Muscle of leg (tissue), 11 donors: ENCODE measurements around the gene RSAD2. TPM values are rescaled to one million over a fixed set of nuclear protein-coding genes. Genes with fewer than 3 reads are reported as not detected.
A peak's percentile ranks its signal among the peaks of the same experiment; 100 is the strongest.

Experiments
- DNase-seq: peaks from one replicate; pipeline ENCODE4 v3.0.0; 2013
- H3K27ac ChIP-seq: one replicate; pipeline ENCODE4 v1.5.1; 2013; ENCODE audit warnings: mild to moderate bottlenecking, low read length, control low read depth
- H3K27me3 ChIP-seq: one replicate; pipeline ENCODE4 v1.6.1; 2013; ENCODE audit warnings: low read length; ENCODE audit not compliant: control insufficient read depth, insufficient read depth
- H3K36me3 ChIP-seq: one replicate; pipeline ENCODE4 v1.6.1; 2013; ENCODE audit warnings: low read length; ENCODE audit not compliant: control insufficient read depth, insufficient read depth
- H3K4me1 ChIP-seq: one replicate; pipeline ENCODE4 v1.6.1; 2013; ENCODE audit warnings: low read length; ENCODE audit not compliant: control insufficient read depth, insufficient read depth
- H3K4me3 ChIP-seq: one replicate; pipeline ENCODE4 v1.5.1; 2013; ENCODE audit warnings: low read length, control low read depth
- H3K9me3 ChIP-seq: replicated peaks from 2 replicates; pipeline ENCODE4 v1.6.1; 2013; ENCODE audit warnings: low read depth, low read length; ENCODE audit not compliant: control insufficient read depth
- WGBS: methylation state at CpG from one replicate; pipeline ENCODE4 v1.1.5; 2013; ENCODE audit warnings: missing lambda C conversion rate; ENCODE audit not compliant: insufficient coverage; 5-methylcytosine and 5-hydroxymethylcytosine counted together
- polyA plus RNA-seq, 8 donors: library from polyadenylated mRNA; unstranded; fragments of 120-200 nt; gene quantifications; one replicate each; pipeline versions ENCODE4 v1.2.1 to v1.2.3, GENCODE V29; 2013; ENCODE audit warnings: inconsistent platforms in 1 of 8, low replicate concordance in 1 of 8; ENCODE audit not compliant: insufficient read length in 8 of 8, insufficient read depth in 1 of 8
- total RNA-seq: library from RNA; stranded (reverse); fragments of 120-200 nt; gene quantifications from one replicate; pipeline ENCODE4 v1.2.4, GENCODE V29; 2013

Gene RSAD2
- total and polyA plus RNA-seq, 9 donors: 2.6 to 5.1 (median 3.1) TPM

DNA sequence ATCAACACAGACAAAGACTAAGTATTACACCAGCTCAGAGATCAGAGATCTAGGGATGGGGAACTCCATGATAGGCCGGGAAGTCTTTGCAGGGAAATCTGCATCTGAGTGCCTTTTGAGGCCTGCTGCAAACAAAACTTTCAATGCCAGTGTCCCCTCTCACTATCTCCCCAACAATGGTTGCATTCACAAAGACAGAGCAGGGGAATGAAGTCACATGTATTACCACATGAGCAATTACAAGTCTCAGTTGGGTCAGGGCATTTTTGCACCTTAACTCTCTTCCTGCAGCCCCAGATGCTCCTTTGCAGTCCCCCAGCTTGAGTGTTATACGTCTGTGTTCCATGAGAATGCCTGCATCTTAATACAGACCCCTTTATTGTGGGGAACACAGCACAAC is 37.8 kb downstream of the RSAD2 start:
- WGBS: 100% methylated on average over 1 of the region's 2 CpGs
- peaks cover 7% of the 10 kb centered on the region for H3K27me3 ChIP-seq
- H3K4me3 ChIP-seq: no peak overlapping the region
- DNase-seq: no peak
- no peaks in the 10 kb centered on the region for H3K36me3 ChIP-seq
- H3K9me3 ChIP-seq: no peaks in the 10 kb centered on the region
- H3K4me1 ChIP-seq: peaks cover 24% of the 10 kb centered on the region
- no peak overlapping the region for H3K27ac ChIP-seq

DNA sequence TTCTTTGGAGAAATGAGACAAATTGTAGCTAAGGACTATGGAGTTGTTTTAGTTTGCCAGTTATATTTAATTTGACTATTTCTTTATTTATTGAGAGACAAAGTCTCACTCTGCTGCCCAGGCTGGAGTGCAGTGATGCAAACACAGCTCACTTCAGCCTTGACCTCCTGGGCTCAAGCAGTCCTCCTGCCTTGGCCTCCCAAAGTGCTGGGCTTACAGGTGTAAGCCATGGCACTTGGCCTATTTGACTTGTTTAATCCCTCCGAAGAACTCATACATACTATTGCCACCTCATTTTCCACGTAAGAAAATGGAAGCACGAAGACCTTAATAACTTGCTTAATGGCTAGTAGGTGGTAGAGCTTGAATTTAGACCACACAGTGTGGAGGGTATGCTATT is 38.6 kb downstream of the RSAD2 start:
- DNase-seq: no peak
- no CpG with 5 or more reads among the region's 3 CpGs for WGBS
- Histone ChIP-seq H3K27ac (no peak overlapping the region), H3K4me3 (no peak overlapping the region), H3K27me3 (peaks cover 7% of the 10 kb centered on the region), H3K9me3 (no peaks in the 10 kb centered on the region), H3K36me3 (no peaks in the 10 kb centered on the region), H3K4me1 (peaks cover 26% of the 10 kb centered on the region)

DNA sequence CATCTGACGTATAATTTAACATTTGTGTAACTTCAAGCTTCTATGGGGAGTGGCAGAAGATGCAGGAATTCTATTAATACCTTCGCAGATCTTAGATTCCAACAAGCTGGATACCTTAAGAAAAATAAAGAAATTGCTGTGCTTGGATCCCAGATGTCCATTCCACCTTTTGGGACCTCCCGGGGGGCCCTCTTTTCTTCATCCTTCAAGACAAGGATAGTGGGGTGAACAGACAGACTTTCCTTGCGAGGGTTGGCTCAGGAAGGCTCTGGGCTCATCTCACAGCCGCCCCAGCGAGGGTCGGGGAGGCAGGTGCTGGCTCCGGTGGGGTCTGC is 39.1 kb downstream of the RSAD2 start:
- WGBS: 27% methylated on average over 6 of the region's 8 CpGs
- Histone ChIP-seq H3K27ac (no peak overlapping the region), H3K4me3 (peak overlapping the region; percentile 31)

DNA sequence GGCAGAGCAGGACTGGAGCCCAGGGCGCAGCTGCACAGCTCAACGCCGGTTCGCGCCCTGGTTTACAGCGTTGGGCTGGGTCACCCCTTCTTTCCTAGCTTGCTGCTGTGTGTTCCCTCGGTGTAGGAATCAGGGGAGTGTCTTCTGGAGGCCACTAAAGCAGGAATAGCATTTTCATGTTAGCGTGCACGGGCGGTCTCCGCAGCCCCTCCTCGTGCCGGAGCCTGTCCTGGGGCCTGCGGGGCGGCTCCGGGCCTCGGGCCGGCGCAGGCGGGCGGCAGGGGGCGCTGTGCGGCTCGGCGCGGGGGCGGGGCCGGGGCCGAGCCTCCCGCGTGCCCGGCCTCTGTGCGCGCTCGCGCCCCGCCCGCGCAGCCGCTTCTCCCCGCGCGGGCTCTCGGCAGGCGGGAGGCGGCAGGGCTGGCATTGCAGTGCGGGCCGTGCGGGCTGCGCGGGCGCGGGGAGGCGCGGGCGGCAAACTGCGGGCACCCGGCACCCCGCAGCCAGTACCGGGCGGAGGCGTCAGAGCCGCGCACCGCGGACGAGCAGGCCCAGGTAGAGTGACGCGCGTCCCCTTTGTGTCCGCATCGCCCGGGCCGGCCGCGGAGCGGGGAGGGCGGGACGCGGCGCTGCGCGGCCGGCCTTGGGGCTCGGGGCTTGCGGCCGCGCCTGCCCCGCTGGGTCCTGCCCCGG is 39.6 kb downstream of the RSAD2 start, which contains the start of gene RNF144A:
Gene RNF144A (plus strand): TSS at position 342 of the 690 bp plus-strand sequence. CDS start 79,515 bp downstream, outside the sequence.
- Histone ChIP-seq H3K9me3 (no peaks in the 10 kb centered on the region), H3K4me1 (peaks cover 32% of the 10 kb centered on the region), H3K36me3 (no peaks in the 10 kb centered on the region), H3K27ac (peak within 1 kb of the TSS; percentile 35), H3K27me3 (peaks cover 7% of the 10 kb centered on the region), H3K4me3 (peak within 1 kb of the TSS; percentile 70)
- WGBS: 1% methylated on average over 89 of the region's 90 CpGs
- peak; percentile 82 for DNase-seq

More for the DNA sequence above, 39.1 kb downstream of the RSAD2 start:
- Histone ChIP-seq H3K36me3 (no peaks in the 10 kb centered on the region), H3K9me3 (no peaks in the 10 kb centered on the region), H3K27me3 (peaks cover 7% of the 10 kb centered on the region), H3K4me1 (peaks cover 30% of the 10 kb centered on the region)
- no peak for DNase-seq

DNA sequence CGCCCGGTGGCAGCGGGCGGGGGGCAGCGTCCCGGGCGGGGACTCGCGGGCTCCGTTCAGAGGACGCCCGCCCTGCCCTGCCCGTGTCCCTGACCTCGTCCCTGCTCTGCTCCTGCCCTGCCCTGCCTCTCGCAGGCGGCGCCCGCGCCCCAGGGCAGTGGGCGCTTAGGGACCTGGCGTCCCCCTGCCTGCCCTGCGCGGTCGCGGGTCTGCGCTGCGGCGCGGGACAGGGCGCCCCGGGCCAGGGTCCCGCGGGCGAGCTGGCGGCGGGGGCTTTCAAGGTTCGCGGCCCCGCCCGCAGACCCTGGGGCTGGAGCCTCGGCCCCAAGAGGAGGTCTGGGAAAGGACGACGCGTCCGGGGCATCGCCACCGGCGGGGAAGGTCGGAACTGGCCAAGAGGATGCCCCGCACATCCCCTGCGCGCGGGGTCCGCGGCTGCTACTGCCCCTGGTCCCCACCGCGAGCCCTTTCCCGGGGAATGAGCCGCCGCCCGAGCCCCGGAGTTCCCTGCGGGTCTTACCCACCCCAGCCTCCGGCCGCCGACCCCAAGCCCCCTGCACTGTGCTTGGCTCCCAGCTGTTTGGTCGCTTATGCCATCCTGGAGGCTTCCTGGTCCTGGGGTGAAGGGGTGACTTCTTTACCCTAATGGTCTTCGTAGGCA is 40.3 kb downstream of the RSAD2 start:
- Histone ChIP-seq H3K27ac (peak overlapping the region; percentile 35), H3K4me1 (peaks cover 34% of the 10 kb centered on the region), H3K9me3 (no peaks in the 10 kb centered on the region), H3K27me3 (peaks cover 7% of the 10 kb centered on the region), H3K36me3 (no peaks in the 10 kb centered on the region), H3K4me3 (peak overlapping the region; percentile 70)
- WGBS: under 1% methylated on average over 63 of the region's 68 CpGs
- DNase-seq: no peak

DNA sequence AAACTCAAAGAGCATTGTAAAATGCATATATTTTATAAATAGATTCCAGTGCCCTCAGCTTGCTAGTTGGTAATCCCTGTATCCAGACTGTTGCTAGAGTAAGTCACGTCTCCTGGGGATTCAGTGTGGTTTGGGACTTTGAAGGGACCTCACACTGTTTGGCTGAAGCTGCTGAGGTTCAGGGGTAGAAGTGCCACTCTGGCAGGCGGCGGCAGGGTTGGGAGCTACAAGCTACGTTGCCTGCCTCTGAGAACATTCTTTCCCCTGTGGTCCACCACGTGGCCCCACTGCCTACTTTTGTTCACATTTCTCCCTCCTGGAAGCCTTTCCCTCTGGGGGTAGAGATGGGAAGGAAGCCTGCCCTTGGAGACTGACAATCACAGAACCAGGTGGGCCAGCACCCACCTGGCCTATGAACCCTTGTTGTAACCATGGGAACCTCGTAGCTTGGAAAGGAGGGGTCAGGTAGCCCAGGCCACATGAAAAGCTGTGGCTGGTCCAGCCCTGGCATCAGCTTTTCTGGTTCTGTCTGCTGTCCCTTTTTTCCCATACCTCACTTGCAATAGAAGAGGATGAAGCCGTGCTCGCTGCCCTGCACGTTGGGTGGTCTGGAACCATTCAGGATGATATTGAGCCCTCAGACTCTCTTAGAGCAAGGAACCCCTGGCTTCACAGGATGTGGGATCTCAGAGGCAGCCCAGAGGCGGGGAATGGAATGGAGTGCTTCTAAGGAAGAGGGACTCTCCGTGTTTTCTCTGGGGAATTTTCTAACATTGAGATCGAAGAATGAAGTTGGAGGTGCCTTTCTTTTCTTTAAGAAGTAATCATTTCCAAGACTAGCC is 42.5 kb downstream of the RSAD2 start:
- H3K36me3 ChIP-seq: no peaks in the 10 kb centered on the region
- no peaks in the 10 kb centered on the region for H3K9me3 ChIP-seq
- H3K4me1 ChIP-seq: peaks cover 54% of the 10 kb centered on the region
- H3K4me3 ChIP-seq: no peak overlapping the region
- peaks cover 7% of the 10 kb centered on the region for H3K27me3 ChIP-seq
- no peak overlapping the region for H3K27ac ChIP-seq
- WGBS: 70% methylated on average over 5 of the region's 12 CpGs
- no peak for DNase-seq

- Histone ChIP-seq H3K27me3 (peaks cover 7% of the 10 kb centered on the region), H3K4me3 (no peak overlapping the region), H3K9me3 (no peaks in the 10 kb centered on the region), H3K36me3 (no peaks in the 10 kb centered on the region), H3K27ac (no peak overlapping the region), H3K4me1 (peaks cover 60% of the 10 kb centered on the region)
- no CpG with 5 or more reads among the region's 4 CpGs for WGBS
- no peak for DNase-seq
These were observed 43.1 kb downstream of the RSAD2 start for GRCh38 chr2:6920743-6921064.

GRCh38 chr2:6921321-6921922 is 43.8 kb downstream of the RSAD2 start:
- Histone ChIP-seq H3K4me3 (no peak overlapping the region), H3K36me3 (no peaks in the 10 kb centered on the region), H3K9me3 (no peaks in the 10 kb centered on the region), H3K27ac (no peak overlapping the region), H3K27me3 (peaks cover 7% of the 10 kb centered on the region), H3K4me1 (peaks cover 67% of the 10 kb centered on the region)
- WGBS: 60% methylated on average over 11 of the region's 11 CpGs
- DNase-seq: no peak

DNA sequence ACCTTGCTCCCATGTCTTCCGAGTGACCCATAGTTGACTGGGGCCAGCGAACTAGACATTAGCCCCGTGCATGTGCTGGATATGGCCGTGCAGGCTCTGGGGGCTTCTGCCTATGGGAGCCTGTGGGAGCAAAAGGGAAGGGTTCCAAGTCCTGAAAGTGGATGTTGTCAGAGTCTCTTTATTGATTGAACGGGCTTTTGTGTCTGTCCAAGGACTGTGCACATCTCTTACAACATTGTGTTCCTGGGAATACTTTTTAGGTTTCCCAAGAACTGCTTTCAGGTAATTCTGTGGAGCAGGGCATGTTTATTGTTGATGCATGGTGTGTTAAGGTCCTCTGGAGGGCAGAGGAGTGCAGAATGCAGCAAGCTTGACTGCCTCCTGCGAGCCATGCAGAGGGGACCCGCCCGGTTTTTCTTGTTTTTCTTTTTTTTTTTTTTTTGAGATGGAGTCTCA is 44.7 kb downstream of the RSAD2 start:
- H3K9me3 ChIP-seq: no peaks in the 10 kb centered on the region
- peaks cover 71% of the 10 kb centered on the region for H3K4me1 ChIP-seq
- no peak overlapping the region for H3K27ac ChIP-seq
- no peak for DNase-seq
- no peak overlapping the region for H3K4me3 ChIP-seq
- no peaks in the 10 kb centered on the region for H3K36me3 ChIP-seq
- H3K27me3 ChIP-seq: peaks cover 7% of the 10 kb centered on the region
- no CpG with 5 or more reads among the region's 8 CpGs for WGBS

DNA sequence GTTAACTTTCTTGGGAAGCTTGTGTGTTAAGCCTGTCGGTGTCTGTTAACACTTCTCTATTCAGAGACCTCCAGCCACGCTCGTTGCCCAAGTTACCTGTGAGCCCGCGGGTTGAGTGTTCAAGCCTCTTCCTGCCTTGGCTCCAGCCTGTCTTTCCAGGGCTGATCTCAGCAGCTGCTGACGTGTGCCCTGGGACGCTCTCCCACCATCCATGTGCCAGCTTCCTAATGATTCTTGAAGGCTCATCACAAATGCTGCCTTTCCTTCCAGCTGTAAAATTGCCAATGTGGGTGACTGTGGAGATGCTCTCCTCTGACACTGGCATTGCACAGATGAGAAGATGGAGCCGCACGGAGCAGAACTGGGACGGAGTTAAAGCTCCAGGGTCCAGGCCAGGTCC is 45.7 kb downstream of the RSAD2 start:
- Histone ChIP-seq H3K4me3 (no peak overlapping the region), H3K9me3 (no peaks in the 10 kb centered on the region), H3K4me1 (peaks cover 75% of the 10 kb centered on the region), H3K36me3 (no peaks in the 10 kb centered on the region), H3K27me3 (peaks cover 4% of the 10 kb centered on the region), H3K27ac (no peak overlapping the region)
- peak; percentile 55 for DNase-seq
- WGBS: 69% methylated on average over 6 of the region's 10 CpGs
